Activated CD4-positive, alpha-beta T cell treated with anti-CD3 and anti-CD28 coated beads, Interleukin-2, amount 50 U/mL, for 16 hours (primary cell): ENCODE measurements around the gene USP10.

ENCODE experiments used
- DNase-seq: peaks from one replicate; pipeline ENCODE4 v3.0.0-alpha.2; 2020

Gene USP10

GRCh38 chr16:84810518-84811273 is 110.9 kb downstream of the USP10 start:
- peak; percentile 42 for DNase-seq

GRCh38 chr16:84811529-84811928 is 111.7 kb downstream of the USP10 start:
- no peak for DNase-seq

GRCh38 chr16:84813141-84813934 is 113.5 kb downstream of the USP10 start:
- no peak for DNase-seq

- DNase-seq, result no peak
Observed at GRCh38 chr16:84815462-84815861, 115.7 kb downstream of the USP10 start.

- no peak for DNase-seq
Observed at GRCh38 chr16:84816023-84816422, 116.2 kb downstream of the USP10 start.

GRCh38 chr16:84816485-84816884 is 116.7 kb downstream of the USP10 start:
- no peak for DNase-seq

- DNase-seq, result no peak
Observed at GRCh38 chr16:84817206-84817605, 117.4 kb downstream of the USP10 start.

GRCh38 chr16:84817613-84818012 is 117.8 kb downstream of the USP10 start:
- no peak for DNase-seq

GRCh38 chr16:84818133-84818532 is 118.3 kb downstream of the USP10 start:
- no peak for DNase-seq

GRCh38 chr16:84818989-84819643 is 119.3 kb downstream of the USP10 start:
- DNase-seq, result no peak

GRCh38 chr16:84819644-84820304 is 120.0 kb downstream of the USP10 start, which contains the start of gene CRISPLD2:
CRISPLD2 (plus strand) TSS chr16:84819985; CDS start chr16:84838496, 18,511 bp downstream.
- DNase-seq, result peak; percentile 76

- no peak for DNase-seq
Observed at GRCh38 chr16:84820305-84820684, 120.5 kb downstream of the USP10 start.

- DNase-seq, result no peak
Observed at GRCh38 chr16:84820771-84821170, 121.0 kb downstream of the USP10 start.

GRCh38 chr16:84821179-84821578 is 121.4 kb downstream of the USP10 start:
- no peak for DNase-seq

- no peak for DNase-seq
Observed at GRCh38 chr16:84821728-84822689, 122.2 kb downstream of the USP10 start.

GRCh38 chr16:84822990-84823389 is 123.2 kb downstream of the USP10 start:
- DNase-seq, result no peak

- DNase-seq, result no peak
Observed at GRCh38 chr16:84823484-84823883, 123.7 kb downstream of the USP10 start.

GRCh38 chr16:84823926-84824325 is 124.1 kb downstream of the USP10 start:
- DNase-seq, result no peak

GRCh38 chr16:84825896-84826557 is 126.2 kb downstream of the USP10 start:
- DNase-seq, result no peak

GRCh38 chr16:84826558-84826941 is 126.8 kb downstream of the USP10 start:
- no peak for DNase-seq

GRCh38 chr16:84827131-84827574 is 127.4 kb downstream of the USP10 start:
- DNase-seq, result no peak
